GM18520 (cell line): ENCODE results near the gene CATSPERE.
"Not testable (repeated sequence)": the region's sequence is repeated elsewhere in the genome, so short reads cannot be mapped to it uniquely, and the experiment has no call there.

ENCODE experiments used
- ATAC-seq: cut with Tn5 transposase; IDR thresholded peaks from one replicate; pipeline ENCODE4 v1.9.1; 2021; ENCODE audit not compliant: unreplicated experiment

Gene CATSPERE

GRCh38 chr1:244661569-244662312 is 200.7 kb downstream of the CATSPERE start:
- ATAC-seq = not testable (repeated sequence)

- no peak for ATAC-seq
These were observed 201.5 kb downstream of the CATSPERE start for GRCh38 chr1:244662599-244662998.

- no peak for ATAC-seq
These were observed 203.3 kb downstream of the CATSPERE start for GRCh38 chr1:244664353-244664752.

- peak; percentile 80 for ATAC-seq
These were observed 204.7 kb downstream of the CATSPERE start for GRCh38 chr1:244665771-244666217.

- not testable (repeated sequence) for ATAC-seq
These were observed 205.8 kb downstream of the CATSPERE start for GRCh38 chr1:244666672-244667418.

GRCh38 chr1:244667797-244668196 is 206.7 kb downstream of the CATSPERE start:
- ATAC-seq = no peak

- no peak for ATAC-seq
These were observed 212.0 kb downstream of the CATSPERE start for GRCh38 chr1:244672946-244673682.

GRCh38 chr1:244674446-244674845 is 213.4 kb downstream of the CATSPERE start:
- ATAC-seq = no peak

GRCh38 chr1:244675167-244675566 is 214.1 kb downstream of the CATSPERE start:
- ATAC-seq = no peak

GRCh38 chr1:244678697-244679096 is 217.6 kb downstream of the CATSPERE start:
- ATAC-seq = no peak

GRCh38 chr1:244680667-244681066 is 219.6 kb downstream of the CATSPERE start:
- no peak for ATAC-seq

- ATAC-seq = not testable (repeated sequence)
These were observed 221.0 kb downstream of the CATSPERE start for GRCh38 chr1:244682087-244682486.
